ENCODE data around the gene TMED5. TPM values are rescaled to one million over a fixed set of nuclear protein-coding genes. Genes with fewer than 3 reads are reported as not detected.

Gene TMED5
- total and polyA plus RNA-seq, 2 of the 4 experiments (the other 2 are of a cell fraction): 20.1 to 38.1 TPM

DNA sequence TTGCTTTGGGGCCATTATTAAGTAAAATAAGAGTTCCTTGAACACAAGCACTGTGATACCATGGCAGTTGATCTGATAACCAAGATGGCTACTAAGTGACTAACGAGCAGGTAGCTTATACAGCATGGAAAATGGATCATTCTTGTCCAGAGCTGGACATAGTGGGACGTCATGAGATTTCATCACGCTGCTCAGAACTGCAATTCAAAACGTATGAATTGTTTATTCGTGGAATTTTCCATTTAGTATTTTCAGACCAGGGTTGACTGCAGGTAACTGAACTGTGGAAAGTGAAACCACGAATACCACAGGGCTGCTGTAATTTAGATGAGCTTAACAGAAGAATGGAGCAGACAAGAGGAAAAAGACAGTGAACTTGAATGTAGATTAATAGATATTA is 39.2 kb upstream of the TMED5 start:
- H2BK20ac ChIP-seq (ENCODE audit: low read depth, low read length): no peak overlapping the region
- POLR2A ChIA-PET (ENCODE audit: unreplicated experiment): no interaction called here
- no peak overlapping the region for H2BK5ac ChIP-seq (ENCODE audit: low read depth, low read length, poor library complexity, severe bottlenecking)

More for the DNA sequence above, 39.2 kb upstream of the TMED5 start:
- Histone ChIP-seq H3K79me1 (ENCODE audit: low read depth in 1 of 2, low read length in 2 of 2) (no peaks in the 10 kb centered on the region), H3K4me1 (ENCODE audit: control insufficient read depth, insufficient read depth, low read length) (no peaks in the 10 kb centered on the region; the same call in 1 of the 2 replicates), H3K9me1 (ENCODE audit: insufficient read depth, low read length) (0 out of 2 replicates have a peak, but pooled peaks cover 3% of the 10 kb centered on the region), H3K4me2 (ENCODE audit: low read depth, low read length) (no peak overlapping the region), H2BK120ac (ENCODE audit: low read depth, low read length) (no peak overlapping the region), H4K91ac (ENCODE audit: insufficient read depth, low read depth, low read length) (no peak overlapping the region), H3K9me3 (ENCODE audit: control insufficient read depth, insufficient read depth, low read length) (no peaks in the 10 kb centered on the region), H3K27me3 (ENCODE audit: control insufficient read depth, insufficient read depth, low read length) (no peaks in the 10 kb centered on the region), H2AK5ac (ENCODE audit: low read depth, low read length) (no peak overlapping the region), H3K4ac (ENCODE audit: low read depth, low read length) (no peak overlapping the region), H3K23ac (ENCODE audit: low read depth, low read length) (no peak overlapping the region), H4K8ac (ENCODE audit: low read depth in 2 of 2, low read length in 2 of 2) (no peak overlapping the region), H4K20me1 (ENCODE audit: insufficient read depth, low read length) (no peaks in the 10 kb centered on the region), H3K9ac (ENCODE audit: low read depth, low read length) (no peak overlapping the region), H4K5ac (ENCODE audit: low read depth, low read length) (no peak overlapping the region), H3K36me3 (ENCODE audit: control insufficient read depth, insufficient read depth, low read length) (peaks cover 6% of the 10 kb centered on the region), H3K18ac (ENCODE audit: low read depth, low read length) (no peak overlapping the region), H3K14ac (replicated peaks; ENCODE audit: low read depth, low read length) (no peak overlapping the region), H2BK15ac (ENCODE audit: low read depth, low read length) (no peak overlapping the region), H2AFZ (replicated peaks; ENCODE audit: low read length, poor library complexity) (no peak overlapping the region), H3K4me3 (ENCODE audit: insufficient read depth, low read depth, low read length) (no peak overlapping the region), H3K56ac (ENCODE audit: extremely low read depth, insufficient read depth, low read length) (no peak overlapping the region), H2AK9ac (replicated peaks; ENCODE audit: low read depth, low read length, poor library complexity) (no peak overlapping the region), H3K27ac (ENCODE audit: insufficient read depth, low read length) (no peak overlapping the region)
- WGBS, 2 experiments (ENCODE audit: extremely low coverage in 2 of 2, insufficient read length in 1 of 2): 100% methylated on average over 3 of the region's 6 CpGs; no CpG with 5 or more reads in 1 of the 2 experiments
- in situ Hi-C loops (cut with MboI; ENCODE audit: low sequenced_read_pairs) (no loop called here), intact Hi-C loops (cut with micrococcal nuclease) (no loop called here), dilution Hi-C loops (cut with HindIII; ENCODE audit: low sequenced_read_pairs, unreplicated experiment) (no loop called here)
- no peak for DNase-seq
- ATAC-seq (ENCODE audit: low read depth): no peak
- no TSS peak for BruUV-seq (replicated peaks)
- CTCF ChIA-PET: no interaction called here
- TF ChIP-seq NFE2L2 (IDR thresholded peaks at IDR 0.05; ENCODE audit: low read depth, low read length) (no peak), RAD21 (IDR thresholded peaks at IDR 0.05; ENCODE audit: low read length) (no peak), CEBPB (IDR thresholded peaks at IDR 0.05; ENCODE audit: low read depth, low read length) (no peak), SMC3 (IDR thresholded peaks at IDR 0.05; ENCODE audit: low read depth, low read length) (no peak), MAZ (IDR thresholded peaks at IDR 0.05; ENCODE audit: borderline replicate concordance, low read depth, low read length) (no peak), RFX5 (IDR thresholded peaks at IDR 0.05; ENCODE audit: low read depth, low read length) (no peak), RCOR1 (IDR thresholded peaks at IDR 0.05; ENCODE audit: insufficient replicate concordance, low read length) (no peak), POLR2A (IDR thresholded peaks at IDR 0.05; ENCODE audit: low read depth, low read length) (no peak), MXI1 (IDR thresholded peaks at IDR 0.05; ENCODE audit: borderline replicate concordance, low read depth, low read length) (no peak), CHD1 (IDR thresholded peaks at IDR 0.05; ENCODE audit: low read depth, low read length) (no peak)
- TF ChIP-seq, protein P1, sequence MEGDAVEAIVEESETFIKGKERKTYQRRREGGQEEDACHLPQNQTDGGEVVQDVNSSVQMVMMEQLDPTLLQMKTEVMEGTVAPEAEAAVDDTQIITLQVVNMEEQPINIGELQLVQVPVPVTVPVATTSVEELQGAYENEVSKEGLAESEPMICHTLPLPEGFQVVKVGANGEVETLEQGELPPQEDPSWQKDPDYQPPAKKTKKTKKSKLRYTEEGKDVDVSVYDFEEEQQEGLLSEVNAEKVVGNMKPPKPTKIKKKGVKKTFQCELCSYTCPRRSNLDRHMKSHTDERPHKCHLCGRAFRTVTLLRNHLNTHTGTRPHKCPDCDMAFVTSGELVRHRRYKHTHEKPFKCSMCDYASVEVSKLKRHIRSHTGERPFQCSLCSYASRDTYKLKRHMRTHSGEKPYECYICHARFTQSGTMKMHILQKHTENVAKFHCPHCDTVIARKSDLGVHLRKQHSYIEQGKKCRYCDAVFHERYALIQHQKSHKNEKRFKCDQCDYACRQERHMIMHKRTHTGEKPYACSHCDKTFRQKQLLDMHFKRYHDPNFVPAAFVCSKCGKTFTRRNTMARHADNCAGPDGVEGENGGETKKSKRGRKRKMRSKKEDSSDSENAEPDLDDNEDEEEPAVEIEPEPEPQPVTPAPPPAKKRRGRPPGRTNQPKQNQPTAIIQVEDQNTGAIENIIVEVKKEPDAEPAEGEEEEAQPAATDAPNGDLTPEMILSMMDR (conservative IDR thresholded peaks at IDR 0.05; ENCODE audit: low read depth, low read length): no peak
- TF ChIP-seq, protein P2, sequence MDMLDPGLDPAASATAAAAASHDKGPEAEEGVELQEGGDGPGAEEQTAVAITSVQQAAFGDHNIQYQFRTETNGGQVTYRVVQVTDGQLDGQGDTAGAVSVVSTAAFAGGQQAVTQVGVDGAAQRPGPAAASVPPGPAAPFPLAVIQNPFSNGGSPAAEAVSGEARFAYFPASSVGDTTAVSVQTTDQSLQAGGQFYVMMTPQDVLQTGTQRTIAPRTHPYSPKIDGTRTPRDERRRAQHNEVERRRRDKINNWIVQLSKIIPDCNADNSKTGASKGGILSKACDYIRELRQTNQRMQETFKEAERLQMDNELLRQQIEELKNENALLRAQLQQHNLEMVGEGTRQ (IDR thresholded peaks at IDR 0.05; ENCODE audit: low read depth, low read length): no peak
- TF ChIP-seq, protein P3, sequence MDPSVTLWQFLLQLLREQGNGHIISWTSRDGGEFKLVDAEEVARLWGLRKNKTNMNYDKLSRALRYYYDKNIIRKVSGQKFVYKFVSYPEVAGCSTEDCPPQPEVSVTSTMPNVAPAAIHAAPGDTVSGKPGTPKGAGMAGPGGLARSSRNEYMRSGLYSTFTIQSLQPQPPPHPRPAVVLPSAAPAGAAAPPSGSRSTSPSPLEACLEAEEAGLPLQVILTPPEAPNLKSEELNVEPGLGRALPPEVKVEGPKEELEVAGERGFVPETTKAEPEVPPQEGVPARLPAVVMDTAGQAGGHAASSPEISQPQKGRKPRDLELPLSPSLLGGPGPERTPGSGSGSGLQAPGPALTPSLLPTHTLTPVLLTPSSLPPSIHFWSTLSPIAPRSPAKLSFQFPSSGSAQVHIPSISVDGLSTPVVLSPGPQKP (IDR thresholded peaks at IDR 0.05; ENCODE audit: borderline replicate concordance, low read depth, low read length): no peak

All from IMR-90 (cell line).